Gastrocnemius medialis (tissue), 4 donors: Measurements from ENCODE around the gene LEKR1.

Experiments
- CTCF ChIP-seq, 5 experiments: fragments of 450-650 bp in 3 of 5; fragments of 200-600 bp in 2 of 5; sonication (generic) in 2 of 5; IDR thresholded peaks in 4 of 5; conservative IDR thresholded peaks in 1 of 5; 1 replicate in 4 of 5; 2 replicates in 1 of 5; pipeline ENCODE4 v1.5.1; 2016 to 2019; ENCODE audit warnings: antibody characterized with exemption in 5 of 5, mild to moderate bottlenecking in 3 of 5, moderate library complexity in 3 of 5
- POLR2A ChIP-seq, 2 donors: fragments of 450-650 bp; IDR thresholded peaks; one replicate each; pipeline ENCODE4 v1.6.1; 2017; ENCODE audit warnings: antibody characterized with exemption in 2 of 2, mild to moderate bottlenecking in 2 of 2, moderate library complexity in 2 of 2

- TF ChIP-seq CTCF (IDR thresholded peaks at IDR 0.05 in 4 of 5, conservative IDR thresholded peaks at IDR 0.05 in 1 of 5) (peak in 2 of 5 experiments; percentile 10 to 16), POLR2A (IDR thresholded peaks at IDR 0.05) (no peak)
Observed at GRCh38 chr3:156816091-156816793, 9.9 kb upstream of the LEKR1 start.
